ENCODE measurements around the gene FAM24B. TPM values are rescaled to one million over a fixed set of nuclear protein-coding genes. Genes with fewer than 3 reads are reported as not detected.
"Not testable (repeated sequence)": the region's sequence is repeated elsewhere in the genome, so short reads cannot be mapped to it uniquely, and the experiment has no call there.

The FAM24B gene
- total RNA-seq, 1 experiment from 2014 or later, result 19.0 TPM

- Mint-ChIP-seq H3K9me3 (ENCODE audit: unreplicated experiment) (no peaks in the 10 kb centered on the region), H3K4me3 (ENCODE audit: unreplicated experiment) (no peak within 1 kb of the TSS), H3K36me3 (ENCODE audit: insufficient read depth, unreplicated experiment) (no peaks in the 10 kb centered on the region), H3K27ac (ENCODE audit: unreplicated experiment) (no peak within 1 kb of the TSS), H3K27me3 (ENCODE audit: insufficient read depth, unreplicated experiment) (peaks cover 6% of the 10 kb centered on the region), H3K4me1 (ENCODE audit: low read depth, unreplicated experiment) (no peaks in the 10 kb centered on the region)
- Histone ChIP-seq H3K27me3 (replicated peaks; ENCODE audit: control insufficient read depth, insufficient read depth, low read length) (no peaks in the 10 kb centered on the region), H3K4me3 (ENCODE audit: low read depth, low read length) (no peak within 1 kb of the TSS), H3K9me3 (no peaks in the 10 kb centered on the region), H3K4me1 (no peaks in the 10 kb centered on the region), H3K36me3 (ENCODE audit: control insufficient read depth, insufficient read depth, low read length) (no peaks in the 10 kb centered on the region)
- no TSS peak for BruUV-seq (replicated peaks)
- TF ChIP-seq CTCF (IDR thresholded peaks at IDR 0.05; ENCODE audit: insufficient read depth in 1 of 2, low read depth in 1 of 2, low read length in 1 of 2, severe bottlenecking in 1 of 2, unreplicated experiment in 1 of 2), result no peak
- ChIA-PET CTCF (no interaction called here), POLR2A (no interaction called here)
- DNase-seq, result no peak
- intact Hi-C loops (cut with micrococcal nuclease; ENCODE audit: unreplicated experiment), result no loop called here
Observed at GRCh38 chr10:122910310-122910709, 30.9 kb upstream of the FAM24B start, which contains the start of gene FAM24A. FAM24A (plus strand) TSS chr10:122910610; CDS start chr10:122911635, 1,025 bp downstream.

- H3K9me3 ChIP-seq; H3K27me3 ChIP-seq (replicated peaks; ENCODE audit: control insufficient read depth, insufficient read depth, low read length); H3K36me3 Mint-ChIP-seq (ENCODE audit: insufficient read depth, unreplicated experiment); DNase-seq; H3K9me3 Mint-ChIP-seq (ENCODE audit: unreplicated experiment); H3K4me1 ChIP-seq; BruUV-seq (replicated peaks); H3K36me3 ChIP-seq (ENCODE audit: control insufficient read depth, insufficient read depth, low read length); POLR2A ChIA-PET; H3K4me3 Mint-ChIP-seq (ENCODE audit: unreplicated experiment); intact Hi-C loops (cut with micrococcal nuclease; ENCODE audit: unreplicated experiment); CTCF ChIA-PET; H3K4me1 Mint-ChIP-seq (ENCODE audit: low read depth, unreplicated experiment); H3K27ac Mint-ChIP-seq (ENCODE audit: unreplicated experiment); H3K4me3 ChIP-seq (ENCODE audit: low read depth, low read length): not testable (repeated sequence)
- peaks cover 10% of the 10 kb centered on the region for H3K27me3 Mint-ChIP-seq (ENCODE audit: insufficient read depth, unreplicated experiment)
Observed at GRCh38 chr10:122903861-122904260, 24.5 kb upstream of the FAM24B start.

GRCh38 chr10:122894261-122894944 lies 15.0 kb upstream of the FAM24B start:
- no peaks in the 10 kb centered on the region for H3K4me1 Mint-ChIP-seq (ENCODE audit: low read depth, unreplicated experiment)
- POLR2A ChIA-PET, result no interaction called here

More at GRCh38 chr10:122894261-122894944, 15.0 kb upstream of the FAM24B start:
- H3K27ac Mint-ChIP-seq (ENCODE audit: unreplicated experiment), result no peak overlapping the region
- CTCF ChIA-PET, result no interaction called here
- H3K36me3 Mint-ChIP-seq (ENCODE audit: insufficient read depth, unreplicated experiment), result no peaks in the 10 kb centered on the region
- H3K9me3 Mint-ChIP-seq (ENCODE audit: unreplicated experiment), result no peaks in the 10 kb centered on the region
- intact Hi-C loops (cut with micrococcal nuclease; ENCODE audit: unreplicated experiment), result no loop called here
- Histone ChIP-seq H3K27me3 (replicated peaks; ENCODE audit: control insufficient read depth, insufficient read depth, low read length) (no peaks in the 10 kb centered on the region), H3K4me3 (ENCODE audit: low read depth, low read length) (no peak overlapping the region), H3K9me3 (no peaks in the 10 kb centered on the region), H3K4me1 (no peaks in the 10 kb centered on the region), H3K36me3 (ENCODE audit: control insufficient read depth, insufficient read depth, low read length) (no peaks in the 10 kb centered on the region)
- no peak for TF ChIP-seq CTCF (IDR thresholded peaks at IDR 0.05; ENCODE audit: insufficient read depth in 1 of 2, low read depth in 1 of 2, low read length in 1 of 2, severe bottlenecking in 1 of 2, unreplicated experiment in 1 of 2)
- no peak overlapping the region for H3K4me3 Mint-ChIP-seq (ENCODE audit: unreplicated experiment)
- no peak for DNase-seq
- BruUV-seq (replicated peaks), result no TSS peak
- H3K27me3 Mint-ChIP-seq (ENCODE audit: insufficient read depth, unreplicated experiment), result peaks cover 2% of the 10 kb centered on the region

Data from Caco-2 (cell line).